H9 (cell line): ENCODE data around the gene CCL27. TPM values are rescaled to one million over a fixed set of nuclear protein-coding genes. Genes with fewer than 3 reads are reported as not detected.

Experiments
- DNase-seq: peaks from one replicate; pipeline ENCODE4 v3.0.0-alpha.2; 2017
- H2AFZ ChIP-seq: one replicate; pipeline ENCODE4 v1.6.1; 2013; ENCODE audit warnings: mild to moderate bottlenecking, low read length, control low read depth, moderate library complexity
- H2AK5ac ChIP-seq: 2 replicates; pipeline ENCODE4 v1.6.1; 2013; ENCODE audit warnings: low read length, control low read depth, mixed read lengths; ENCODE audit not compliant: insufficient read length
- H2BK120ac ChIP-seq: one replicate; pipeline ENCODE4 v1.6.1; 2013; ENCODE audit warnings: low read depth, mild to moderate bottlenecking, low read length, control low read depth, inconsistent platforms; ENCODE audit not compliant: poor library complexity, severe bottlenecking
- H2BK12ac ChIP-seq: 2 replicates; pipeline ENCODE4 v1.6.1; 2013; ENCODE audit warnings: low read length, control low read depth, mixed read lengths, low read depth; ENCODE audit not compliant: insufficient read length
- H2BK15ac ChIP-seq: 2 replicates; pipeline ENCODE4 v1.6.1; 2013; ENCODE audit warnings: low read depth, low read length, control low read depth
- H2BK20ac ChIP-seq: one replicate; pipeline ENCODE4 v1.6.1; 2013; ENCODE audit warnings: low read depth, mild to moderate bottlenecking, low read length, control low read depth, inconsistent platforms; ENCODE audit not compliant: poor library complexity, severe bottlenecking
- H2BK5ac ChIP-seq: 2 replicates; pipeline ENCODE4 v1.6.1; 2013; ENCODE audit warnings: low read length, control low read depth, mixed read lengths; ENCODE audit not compliant: insufficient read length
- H3K14ac ChIP-seq: 2 replicates; pipeline ENCODE4 v1.6.1; 2013; ENCODE audit warnings: low read length, control low read depth; ENCODE audit not compliant: insufficient read depth
- H3K18ac ChIP-seq: 2 replicates; pipeline ENCODE4 v1.6.1; 2013; ENCODE audit warnings: low read depth, mild to moderate bottlenecking, mixed read lengths, low read length, control low read depth; ENCODE audit not compliant: insufficient read length
- H3K23ac ChIP-seq: 2 replicates; pipeline ENCODE4 v1.6.1; 2013; ENCODE audit warnings: low read length, control low read depth, mixed read lengths, low read depth; ENCODE audit not compliant: insufficient read length
- H3K23me2 ChIP-seq: 2 replicates; pipeline ENCODE4 v1.6.1; 2013; ENCODE audit warnings: low read depth, mild to moderate bottlenecking, mixed read lengths, low read length, control low read depth; ENCODE audit not compliant: insufficient read length, poor library complexity, severe bottlenecking
- H3K27ac ChIP-seq: 2 replicates; pipeline ENCODE4 v1.5.1; 2013; ENCODE audit warnings: low read length, control low read depth, mixed read lengths, low read depth; ENCODE audit not compliant: insufficient read length
- H3K27me3 ChIP-seq: 2 replicates; pipeline ENCODE4 v1.6.1; 2013; ENCODE audit warnings: low read length, control low read depth, inconsistent platforms; ENCODE audit not compliant: insufficient read depth
- H3K4ac ChIP-seq: 2 replicates; pipeline ENCODE4 v1.6.1; 2013; ENCODE audit warnings: low read depth, mild to moderate bottlenecking, control low read depth, inconsistent platforms, low read length, moderate library complexity
- H3K4me1 ChIP-seq: 2 replicates; pipeline ENCODE4 v1.6.1; 2013; ENCODE audit warnings: low read length, control low read depth, inconsistent platforms; ENCODE audit not compliant: insufficient read depth
- H3K4me2 ChIP-seq: 2 replicates; pipeline ENCODE4 v1.6.1; 2013; ENCODE audit warnings: low read length, control low read depth, mixed read lengths; ENCODE audit not compliant: insufficient read length, insufficient read depth
- H3K56ac ChIP-seq: 2 replicates; pipeline ENCODE4 v1.6.1; 2013; ENCODE audit warnings: low read depth, mild to moderate bottlenecking, mixed read lengths, low read length, control low read depth; ENCODE audit not compliant: insufficient read length
- H3K79me1 ChIP-seq: 2 replicates; pipeline ENCODE4 v1.6.1; 2013; ENCODE audit warnings: low read depth, mild to moderate bottlenecking, moderate library complexity, low read length, control low read depth, inconsistent platforms; ENCODE audit not compliant: insufficient read depth, poor library complexity, severe bottlenecking
- H3K79me2 ChIP-seq: 2 replicates; pipeline ENCODE4 v1.6.1; 2013; ENCODE audit warnings: low read length, control low read depth, inconsistent platforms; ENCODE audit not compliant: insufficient read depth
- H3K9ac ChIP-seq: 2 replicates; pipeline ENCODE4 v1.6.1; 2013; ENCODE audit warnings: low read length, control low read depth, mixed read lengths; ENCODE audit not compliant: insufficient read length; ENCODE audit errors: extremely low read depth
- H3K9me3 ChIP-seq: one replicate; pipeline ENCODE4 v1.6.1; 2013; ENCODE audit warnings: low read depth, low read length, inconsistent platforms; ENCODE audit not compliant: control insufficient read depth
- H3T11ph ChIP-seq: one replicate; pipeline ENCODE4 v1.6.1; 2013; ENCODE audit warnings: mild to moderate bottlenecking, low read length, control low read depth, inconsistent platforms
- H4K20me1 ChIP-seq: one replicate; pipeline ENCODE4 v1.6.1; 2013; ENCODE audit not compliant: control insufficient read depth, insufficient read length, insufficient read depth
- H4K5ac ChIP-seq: 2 replicates; pipeline ENCODE4 v1.6.1; 2013; ENCODE audit warnings: low read depth, mild to moderate bottlenecking, mixed read lengths, low read length, control low read depth; ENCODE audit not compliant: insufficient read length
- H4K8ac ChIP-seq: replicated peaks from 2 replicates; pipeline ENCODE4 v1.6.1; 2013; ENCODE audit warnings: low read length, control low read depth, mixed read lengths, low read depth; ENCODE audit not compliant: insufficient read length
- H4K91ac ChIP-seq: 2 replicates; pipeline ENCODE4 v1.6.1; 2013; ENCODE audit warnings: low read depth, mild to moderate bottlenecking, moderate library complexity, mixed read lengths, low read length, control low read depth; ENCODE audit not compliant: insufficient read length
- H3K27ac Mint-ChIP-seq, 3 experiments: 2 replicates in 2 of 3; 3 replicates in 1 of 3; pipeline ENCODE4 v1.8.0; 2020 to 2021; ENCODE audit warnings: mixed read lengths in 3 of 3, mild to moderate bottlenecking in 1 of 3, moderate library complexity in 1 of 3
- H3K27me3 Mint-ChIP-seq: 2 replicates; pipeline ENCODE4 v1.8.0; 2021; ENCODE audit warnings: low read depth, mild to moderate bottlenecking, moderate library complexity, mixed read lengths
- H3K36me3 Mint-ChIP-seq, 3 experiments: 2 replicates in 2 of 3; 3 replicates in 1 of 3; pipeline ENCODE4 v1.8.0; 2020 to 2021; ENCODE audit warnings: low read depth in 3 of 3, mixed read lengths in 3 of 3; ENCODE audit not compliant: insufficient read depth in 1 of 3
- H3K4me1 Mint-ChIP-seq, 2 experiments: 2 replicates each; pipeline ENCODE4 v1.8.0; 2020; ENCODE audit warnings: mixed read lengths in 2 of 2
- H3K4me3 Mint-ChIP-seq, 2 experiments: 2 replicates in 1 of 2; 3 replicates in 1 of 2; pipeline ENCODE4 v1.8.0; 2020 to 2021; ENCODE audit warnings: mild to moderate bottlenecking in 2 of 2, mixed read lengths in 2 of 2, moderate library complexity in 1 of 2
- H3K9me3 Mint-ChIP-seq, 2 experiments: 2 replicates in 1 of 2; 3 replicates in 1 of 2; pipeline ENCODE4 v1.8.0; 2020; ENCODE audit warnings: mild to moderate bottlenecking in 2 of 2, mixed read lengths in 2 of 2, moderate library complexity in 1 of 2
- CTCF ChIP-seq: fragments of 200-600 bp; sonication (generic); conservative IDR thresholded peaks from 3 replicates; pipeline ENCODE4 v1.8.0; 2021; ENCODE audit warnings: antibody characterized with exemption, mild to moderate bottlenecking
- WGBS: extraction: QIAGEN DNeasy Blood & Tissue Kit; methylation state at CpG from one replicate; pipeline ENCODE4 v1.1.7; 2013; ENCODE audit warnings: missing lambda C conversion rate, low lambda C conversion rate, mixed read lengths; ENCODE audit not compliant: insufficient read length; ENCODE audit errors: extremely low coverage; 5-methylcytosine and 5-hydroxymethylcytosine counted together
- total RNA-seq: library from RNA; stranded (reverse); gene quantifications from 2 replicates; pipeline ENCODE4 v1.2.1, GENCODE V29; 2021

Gene CCL27
- total RNA-seq, 1 experiment from 2014 or later: 0.28 TPM

GRCh38 chr9:34635556-34635955 lies 26.9 kb downstream of the CCL27 start:
- Histone ChIP-seq H3K14ac (no peak overlapping the region), H3K56ac (no peak overlapping the region), H3T11ph (no peak overlapping the region), H3K4ac (no peak overlapping the region), H3K4me1 (peaks cover 4% of the 10 kb centered on the region; the same call in 1 of the 2 replicates), H3K79me1 (no peaks in the 10 kb centered on the region), H3K23ac (no peak overlapping the region), H2AFZ (no peak overlapping the region), H3K9ac (no peak overlapping the region), H4K5ac (no peak overlapping the region), H2AK5ac (no peak overlapping the region), H3K9me3 (no peaks in the 10 kb centered on the region), H3K23me2 (peaks cover 11% of the 10 kb centered on the region), H3K4me2 (no peak overlapping the region), H4K20me1 (no peaks in the 10 kb centered on the region), H2BK15ac (no peak overlapping the region), H4K91ac (no peak overlapping the region), H4K8ac (no peak overlapping the region), H2BK20ac (no peak overlapping the region), H3K27me3 (peaks cover 5% of the 10 kb centered on the region), H2BK12ac (no peak overlapping the region), H3K18ac (no peak overlapping the region), H3K79me2 (no peaks in the 10 kb centered on the region; the same call in 1 of the 2 replicates), H2BK120ac (no peak overlapping the region), H3K27ac (no peak overlapping the region), H2BK5ac (no peak overlapping the region)
- DNase-seq: no peak
- peak overlapping the region in 1 of 3 experiments; percentile 43; a peak in 1 of 7 replicates for H3K27ac Mint-ChIP-seq
- H3K9me3 Mint-ChIP-seq: no peaks in the 10 kb centered on the region; a peak in 1 of 5 replicates
- H3K4me3 Mint-ChIP-seq: peak overlapping the region; percentile 47 to 67; a peak in 4 of 5 replicates
- peaks cover 2 to 15% (median 10%) of the 10 kb centered on the region in 3 experiments; a peak in 6 of 7 replicates for H3K36me3 Mint-ChIP-seq
- TF ChIP-seq CTCF: no peak
- WGBS: no CpG with 5 or more reads among the region's 14 CpGs
- H3K4me1 Mint-ChIP-seq: peaks cover 20 to 31% of the 10 kb centered on the region in 2 experiments
- H3K27me3 Mint-ChIP-seq: peaks cover 34% of the 10 kb centered on the region
